SH-SY5Y (cell line): Measurements from ENCODE around the gene LFNG.

ENCODE experiments used
- GATA2 ChIP-seq: IDR thresholded peaks from 2 replicates; pipeline ENCODE4 v1.6.1; 2011; ENCODE audit warnings: mild to moderate bottlenecking, low read depth, low read length
- GATA3 ChIP-seq: IDR thresholded peaks from 2 replicates; pipeline ENCODE4 v1.6.1; 2011; ENCODE audit warnings: low read depth, mild to moderate bottlenecking, low read length, moderate library complexity

Gene LFNG

DNA sequence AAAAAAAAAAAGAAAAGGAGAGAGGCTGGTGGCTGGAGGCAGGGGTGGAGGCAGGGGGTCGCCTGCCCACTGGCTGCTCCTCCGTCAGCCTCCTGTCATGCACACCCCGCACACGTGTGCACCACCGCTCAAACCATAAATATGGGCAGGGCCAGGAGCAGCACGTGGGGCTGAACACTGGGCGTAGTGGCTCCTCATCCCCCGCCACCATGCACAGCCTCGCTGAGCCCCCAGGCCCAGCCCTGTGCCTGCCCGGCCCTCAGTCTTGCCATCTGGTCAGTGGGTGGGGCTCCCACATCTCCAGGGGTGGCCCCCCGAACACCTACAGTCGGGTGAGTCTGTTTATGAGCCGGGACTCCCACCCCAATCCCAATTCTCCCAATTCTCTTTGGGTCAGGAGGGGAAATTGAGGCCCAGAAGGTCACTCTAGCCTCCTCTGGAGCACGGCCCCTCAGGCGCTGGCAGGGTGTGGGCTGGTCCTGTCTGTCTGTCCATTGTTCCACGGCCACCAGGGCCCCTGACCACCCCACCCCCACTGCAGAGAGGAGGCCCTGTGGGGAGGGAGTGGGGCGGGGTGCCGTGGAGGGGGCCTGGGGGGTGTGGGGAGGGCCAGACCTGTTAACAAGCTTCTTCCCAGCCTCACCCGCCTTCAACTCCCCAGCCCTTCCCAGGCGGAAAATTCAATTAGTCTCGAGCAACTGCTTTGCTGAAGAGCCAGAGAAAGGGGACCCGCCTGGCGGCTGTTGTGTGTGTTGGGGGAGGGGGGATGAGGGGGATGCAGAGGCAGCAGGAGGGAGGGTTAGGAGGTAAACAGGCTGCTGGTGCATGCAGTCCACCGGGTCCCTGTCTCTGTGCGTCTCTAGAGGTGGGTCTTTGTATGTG lies 23.9 kb upstream of the LFNG start:
- no peak for TF ChIP-seq GATA2
- no peak for TF ChIP-seq GATA3

DNA sequence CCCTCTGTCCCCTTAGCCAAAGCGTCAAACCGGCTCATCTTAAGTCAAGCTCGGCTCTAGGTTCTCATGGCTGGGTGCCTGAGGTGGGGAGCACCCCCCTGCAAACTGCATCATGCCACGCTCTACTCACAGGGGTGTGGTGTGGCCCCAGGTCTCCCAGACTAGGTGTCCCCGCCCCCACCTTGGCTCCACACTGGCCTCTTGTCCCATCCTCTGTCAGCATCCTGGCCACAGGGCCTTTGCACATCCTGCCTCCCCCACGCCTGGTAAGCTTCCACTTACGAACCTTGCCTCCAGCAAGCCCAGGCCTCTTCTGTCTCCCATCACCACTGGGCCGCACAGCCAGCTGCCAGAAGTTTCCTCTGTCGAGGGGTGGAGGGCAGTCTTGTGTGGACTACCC lies 23.2 kb upstream of the LFNG start:
- TF ChIP-seq GATA2 (no peak), GATA3 (no peak)

DNA sequence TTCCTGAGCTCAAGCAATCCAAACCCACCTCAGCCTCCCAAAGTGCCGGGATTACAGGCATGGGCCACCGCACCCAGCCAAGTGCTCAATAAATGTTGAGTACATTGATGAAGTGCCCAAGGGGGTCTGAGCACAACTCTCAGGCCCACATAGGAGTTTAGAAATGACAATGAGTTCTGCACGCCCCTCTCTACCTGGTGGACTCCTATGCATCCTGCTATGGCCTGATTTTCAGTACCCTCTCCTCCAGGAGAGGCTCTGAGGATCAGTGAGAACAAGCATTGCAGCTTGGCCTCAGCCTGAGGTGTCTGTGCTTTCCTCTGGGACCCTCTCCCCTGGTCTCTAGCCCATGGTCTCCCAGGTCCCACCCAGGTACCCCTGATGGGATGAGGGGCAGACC lies 22.5 kb upstream of the LFNG start:
- TF ChIP-seq GATA3 (no peak), GATA2 (no peak)

DNA sequence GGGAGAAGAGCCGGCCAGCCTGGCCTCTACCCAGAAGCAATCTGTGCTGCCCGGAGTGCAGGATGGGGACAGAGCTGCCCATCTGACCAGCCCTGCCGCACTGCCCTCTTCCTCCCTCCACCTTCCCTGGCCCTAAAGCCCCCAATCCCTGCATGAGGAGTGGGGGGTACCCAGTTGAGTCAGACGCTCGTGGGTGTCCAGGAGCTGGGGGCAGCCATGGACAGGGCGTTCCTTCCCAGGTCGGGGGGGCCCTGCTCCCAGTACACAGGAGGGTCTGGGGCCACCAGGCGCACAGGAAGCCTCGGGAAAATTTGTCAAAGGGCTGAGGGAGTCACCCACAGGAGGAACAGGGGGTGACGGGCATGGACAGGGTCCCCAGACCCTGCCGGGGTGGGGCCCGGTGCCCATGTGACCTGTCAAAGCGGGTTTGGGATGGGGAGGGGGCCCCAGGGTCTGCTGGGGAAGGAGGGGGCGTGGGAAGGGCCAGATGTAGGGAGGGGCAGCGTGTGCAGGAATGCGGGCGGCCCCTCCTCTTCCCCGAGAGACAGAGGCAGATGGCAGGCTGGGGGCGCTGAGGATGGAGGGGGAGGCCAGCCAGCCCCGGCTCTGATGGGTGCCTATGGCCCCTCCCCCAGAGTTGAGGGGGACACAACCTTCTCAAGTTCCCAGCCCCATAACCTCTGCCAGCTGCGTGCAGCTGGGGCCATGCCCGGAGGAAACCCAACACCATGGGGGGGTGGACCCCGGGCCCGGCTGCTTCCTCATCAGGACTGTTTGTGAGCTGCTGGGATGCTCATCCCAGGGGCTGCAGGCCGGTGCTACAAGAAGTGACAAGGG lies 21.9 kb upstream of the LFNG start:
- TF ChIP-seq GATA3 = no peak
- TF ChIP-seq GATA2 = no peak

DNA sequence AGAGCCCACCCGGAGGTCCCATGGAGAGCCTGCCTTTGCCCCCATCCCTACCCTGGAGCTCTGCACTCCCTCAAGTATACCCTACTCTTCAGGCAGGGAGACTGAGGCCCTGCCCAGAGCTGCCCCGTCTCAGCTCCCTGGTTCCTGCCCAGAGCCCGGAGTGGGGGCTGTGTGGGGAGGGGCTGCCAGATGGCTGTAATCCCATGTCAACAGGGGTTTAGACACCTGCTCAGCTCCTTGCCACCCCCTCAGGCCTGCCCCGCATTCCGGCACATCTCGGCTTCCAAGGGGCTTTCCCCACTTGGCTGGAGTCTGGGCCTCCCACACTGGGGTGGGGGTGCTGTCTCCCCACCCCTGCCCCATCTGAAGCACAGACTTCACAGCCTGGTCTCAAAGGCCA lies 20.9 kb upstream of the LFNG start:
- TF ChIP-seq GATA2 = no peak

DNA sequence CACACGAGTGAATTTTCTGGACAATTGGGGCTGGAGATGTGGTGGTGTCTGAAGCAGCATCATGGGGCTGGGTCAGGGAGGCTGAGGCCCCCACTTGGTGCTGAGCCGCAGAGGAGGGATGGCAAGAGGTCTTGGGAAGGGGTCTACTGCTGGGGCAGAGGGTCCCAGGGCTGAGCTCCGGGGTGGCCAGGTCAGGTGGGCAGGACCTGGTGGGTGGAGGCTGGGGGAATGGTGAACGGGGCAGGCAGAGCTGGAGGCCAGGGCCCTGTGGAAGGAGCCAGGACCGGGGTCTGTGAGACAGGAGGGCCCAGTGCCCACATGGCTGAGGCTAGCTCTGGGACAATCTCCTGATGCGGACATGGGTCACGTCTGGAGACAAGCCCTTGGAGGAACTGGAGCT lies 20.4 kb upstream of the LFNG start:
- TF ChIP-seq GATA2 (no peak), GATA3 (no peak)

DNA sequence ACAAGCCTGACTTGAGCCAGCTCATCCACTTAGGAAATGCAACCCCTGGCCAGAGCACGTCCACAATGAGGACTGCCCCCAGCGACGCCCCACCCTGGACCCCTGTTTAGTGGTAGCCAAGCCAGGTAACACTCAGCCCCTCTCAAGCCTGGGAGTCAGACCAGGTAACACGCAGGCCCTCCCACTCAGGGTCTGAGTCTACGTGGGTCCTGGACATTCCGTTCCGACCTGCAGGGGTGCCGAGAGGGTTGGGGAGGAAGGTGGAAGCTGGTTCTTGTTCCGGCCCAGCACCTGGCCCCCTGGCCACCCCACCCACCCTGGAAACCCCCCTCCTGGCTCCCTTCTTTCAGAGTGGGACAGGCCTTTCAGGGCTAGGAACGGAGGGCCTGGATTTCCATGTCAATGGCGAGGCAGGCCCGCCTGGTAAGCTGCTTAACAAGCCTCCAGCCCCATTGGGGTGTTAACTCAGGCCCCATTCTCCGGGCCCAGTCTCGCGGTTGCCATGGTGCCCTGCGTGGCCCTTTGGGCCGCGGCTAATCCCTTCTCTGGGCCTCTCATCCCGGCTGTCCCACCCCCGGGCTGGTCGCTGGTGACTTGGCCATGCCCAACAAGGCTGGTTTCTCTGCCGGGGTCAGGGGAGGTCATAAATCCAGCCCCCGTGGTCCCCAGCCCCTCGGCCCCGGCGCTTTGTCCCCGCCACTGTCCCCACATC lies 19.7 kb upstream of the LFNG start:
- TF ChIP-seq GATA3 (no peak), GATA2 (no peak)

DNA sequence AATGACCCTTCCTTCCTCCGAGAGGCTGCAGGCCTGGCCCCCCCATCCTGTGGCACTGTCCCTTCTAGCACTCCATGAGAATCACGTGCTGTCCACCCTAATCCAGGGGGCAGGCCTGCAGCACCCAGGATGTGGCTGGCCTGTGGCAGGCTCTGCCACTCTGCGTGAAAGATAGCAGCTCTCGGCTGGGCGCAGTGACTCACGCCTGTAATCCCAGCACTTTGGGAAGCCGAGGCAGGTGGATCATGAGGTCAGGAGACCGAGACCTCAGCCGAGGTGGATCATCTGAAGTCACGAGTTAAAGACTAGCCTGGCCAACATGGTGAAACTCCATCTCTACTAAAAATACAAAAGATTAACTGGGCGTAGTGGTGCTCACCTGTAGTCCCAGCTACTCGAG lies 18.9 kb upstream of the LFNG start:
- TF ChIP-seq GATA2 (no peak), GATA3 (no peak)

DNA sequence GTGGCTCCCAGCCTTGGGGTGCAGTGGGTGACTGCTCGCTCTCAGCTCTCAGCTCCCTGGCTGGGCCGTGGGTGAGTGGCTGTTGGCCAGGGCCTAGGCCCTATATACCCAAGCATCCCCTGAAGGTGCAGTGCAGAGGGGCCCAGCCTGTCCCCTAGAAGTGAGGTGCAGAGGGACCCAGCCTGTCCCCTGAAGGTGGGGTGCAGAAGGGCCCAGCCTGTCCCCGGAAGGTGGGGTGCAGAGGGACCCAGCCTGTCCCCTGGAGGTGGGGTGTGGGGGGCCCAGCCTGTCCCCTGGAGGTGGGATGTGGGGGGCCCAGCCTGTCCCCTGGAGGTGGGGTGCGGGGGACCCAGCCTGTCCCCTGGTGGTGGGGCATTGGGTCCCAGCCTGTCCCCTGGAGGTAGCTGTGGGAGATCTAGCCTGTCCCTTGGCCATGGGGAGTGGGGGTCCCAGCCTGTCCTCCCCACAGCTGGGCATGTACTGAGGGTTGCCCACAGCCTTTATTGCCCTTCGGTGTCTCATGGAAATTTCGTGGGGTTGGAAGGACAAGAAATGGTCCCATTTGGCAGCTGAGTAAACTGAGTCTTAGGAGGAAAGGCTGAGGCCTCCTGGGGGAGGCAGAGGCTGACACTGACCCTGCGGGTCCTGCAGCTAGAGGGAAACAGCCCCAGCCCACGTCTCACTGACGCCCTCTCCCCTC lies 17.5 kb upstream of the LFNG start:
- TF ChIP-seq GATA3 (no peak), GATA2 (no peak)

DNA sequence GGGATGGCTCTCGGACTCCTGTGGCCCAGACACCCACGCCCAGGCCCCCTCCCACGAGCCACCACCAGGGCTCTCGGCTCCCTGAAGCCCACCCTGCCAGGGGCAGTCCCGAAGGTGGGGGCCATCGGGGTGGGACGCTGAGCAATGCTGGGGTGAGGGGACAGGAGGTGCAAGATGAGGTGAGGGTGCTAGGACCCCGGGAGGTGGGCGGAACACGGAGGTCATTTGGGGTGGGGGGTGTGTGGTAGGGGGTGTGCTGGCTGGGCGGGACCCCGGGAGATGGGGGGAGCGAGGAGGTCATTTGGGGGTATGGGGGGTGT lies 17.0 kb upstream of the LFNG start:
- TF ChIP-seq GATA2 (no peak), GATA3 (no peak)

DNA sequence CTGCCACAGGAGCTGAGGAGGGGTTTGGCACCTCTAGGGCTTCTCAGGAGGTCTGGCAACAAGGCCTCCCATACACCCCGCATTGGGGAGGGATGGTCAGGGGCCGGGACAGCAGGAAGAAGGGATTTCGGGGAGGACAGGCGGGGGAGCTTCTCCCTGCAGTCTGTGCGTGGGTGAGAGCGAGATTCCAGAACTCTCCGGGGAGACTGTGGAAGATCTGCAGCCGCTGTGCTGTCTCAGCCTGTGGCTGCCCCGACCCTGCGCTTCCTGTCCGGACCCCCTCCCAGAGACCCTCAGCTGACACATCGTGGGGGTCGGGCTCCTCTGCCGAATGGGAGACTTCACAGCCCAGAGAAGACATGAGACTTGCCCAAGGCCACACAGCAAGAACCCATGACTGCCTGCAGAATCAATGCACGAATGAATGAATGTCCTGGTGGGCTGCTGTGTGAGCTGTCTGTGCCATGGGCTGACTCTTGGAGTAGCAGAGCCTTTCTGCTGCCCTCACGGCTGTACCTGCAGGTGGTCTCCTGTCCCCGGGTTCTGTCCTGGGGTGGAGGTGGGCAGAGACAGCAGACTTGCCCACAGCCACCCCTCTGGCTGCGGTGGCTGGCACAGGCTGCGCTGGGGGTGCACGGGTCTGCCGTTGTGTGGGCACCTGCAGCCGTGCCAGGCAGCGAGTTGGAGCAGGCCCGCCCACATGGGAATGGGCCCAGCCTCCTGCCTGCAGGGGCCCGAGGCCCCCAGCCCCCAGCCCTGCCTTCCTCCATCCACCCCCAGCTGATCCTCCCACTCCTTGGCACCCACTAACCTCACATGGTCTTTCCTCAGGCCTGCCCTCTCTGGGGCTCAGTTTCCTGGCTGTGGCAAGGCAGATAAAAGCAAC lies 16.3 kb upstream of the LFNG start:
- TF ChIP-seq GATA2 (no peak), GATA3 (no peak)

DNA sequence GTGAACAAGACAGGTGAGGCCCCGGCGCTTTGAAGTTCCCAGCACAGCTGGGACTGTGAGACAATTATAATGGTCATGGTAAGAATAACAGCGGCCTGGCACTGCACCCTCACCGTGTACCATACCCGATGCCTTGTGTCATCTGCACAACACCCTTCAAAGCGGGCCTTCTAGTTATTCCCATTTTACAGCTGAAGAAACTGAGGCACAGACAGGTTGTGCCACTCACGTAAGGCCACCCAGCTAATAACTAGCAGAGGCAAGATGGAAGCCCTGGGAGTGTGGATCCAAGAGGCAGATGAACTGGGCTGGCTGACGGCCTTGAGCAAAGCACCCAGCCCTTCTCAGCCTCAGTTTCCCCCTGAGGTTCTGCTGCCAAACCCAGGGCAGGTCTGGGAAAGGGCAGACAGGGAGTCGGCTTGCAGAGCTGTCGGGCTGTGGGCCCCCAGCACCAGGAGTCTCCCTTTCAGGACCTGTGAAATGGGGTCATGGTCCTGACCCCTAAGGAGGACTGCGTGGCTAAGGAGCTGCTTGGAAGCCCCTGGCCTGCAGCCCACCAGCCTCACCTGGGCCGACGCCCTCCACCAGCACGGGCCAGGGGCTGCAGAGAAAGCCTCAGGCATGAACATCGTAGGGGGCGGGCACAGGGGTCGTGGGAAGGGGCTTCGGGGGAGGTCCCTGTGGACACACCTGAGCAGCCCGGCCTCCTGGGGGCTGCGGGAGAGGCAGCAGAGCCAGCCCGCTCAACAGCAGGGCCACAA lies 15.3 kb upstream of the LFNG start:
- TF ChIP-seq GATA2 (no peak), GATA3 (no peak)
